Effector memory CD4-positive, alpha-beta T cell (primary cell): Measurements from ENCODE around the gene ARHGEF1.

Experiments used
- DNase-seq, 3 donors: peaks; one replicate each; pipeline ENCODE4 v3.0.0-alpha.2; 2020
- H3K27ac ChIP-seq: 2 replicates; pipeline ENCODE4 v1.7.0; 2013; ENCODE audit warnings: mild to moderate bottlenecking, low read length, moderate library complexity; ENCODE audit not compliant: insufficient read depth, poor library complexity, severe bottlenecking
- H3K27me3 ChIP-seq: replicated peaks from 2 replicates; pipeline ENCODE4 v1.7.0; 2013; ENCODE audit warnings: mild to moderate bottlenecking, low read length; ENCODE audit not compliant: insufficient read depth, control insufficient read depth, poor library complexity, severe bottlenecking
- H3K36me3 ChIP-seq: 2 replicates; pipeline ENCODE4 v1.7.0; 2013; ENCODE audit warnings: mild to moderate bottlenecking, low read length, moderate library complexity; ENCODE audit not compliant: control insufficient read depth, insufficient read depth
- H3K4me1 ChIP-seq: 2 replicates; pipeline ENCODE4 v1.7.0; 2013; ENCODE audit warnings: low read length, mild to moderate bottlenecking; ENCODE audit not compliant: control insufficient read depth, insufficient read depth, poor library complexity, severe bottlenecking
- H3K4me3 ChIP-seq: 2 replicates; pipeline ENCODE4 v1.7.0; 2013; ENCODE audit warnings: low read length, low read depth, mild to moderate bottlenecking; ENCODE audit not compliant: insufficient read depth, poor library complexity, severe bottlenecking
- H3K9me3 ChIP-seq: 2 replicates; pipeline ENCODE4 v1.7.0; 2013; ENCODE audit warnings: mild to moderate bottlenecking, low read length, moderate library complexity; ENCODE audit not compliant: control insufficient read depth

ARHGEF1 gene

DNA sequence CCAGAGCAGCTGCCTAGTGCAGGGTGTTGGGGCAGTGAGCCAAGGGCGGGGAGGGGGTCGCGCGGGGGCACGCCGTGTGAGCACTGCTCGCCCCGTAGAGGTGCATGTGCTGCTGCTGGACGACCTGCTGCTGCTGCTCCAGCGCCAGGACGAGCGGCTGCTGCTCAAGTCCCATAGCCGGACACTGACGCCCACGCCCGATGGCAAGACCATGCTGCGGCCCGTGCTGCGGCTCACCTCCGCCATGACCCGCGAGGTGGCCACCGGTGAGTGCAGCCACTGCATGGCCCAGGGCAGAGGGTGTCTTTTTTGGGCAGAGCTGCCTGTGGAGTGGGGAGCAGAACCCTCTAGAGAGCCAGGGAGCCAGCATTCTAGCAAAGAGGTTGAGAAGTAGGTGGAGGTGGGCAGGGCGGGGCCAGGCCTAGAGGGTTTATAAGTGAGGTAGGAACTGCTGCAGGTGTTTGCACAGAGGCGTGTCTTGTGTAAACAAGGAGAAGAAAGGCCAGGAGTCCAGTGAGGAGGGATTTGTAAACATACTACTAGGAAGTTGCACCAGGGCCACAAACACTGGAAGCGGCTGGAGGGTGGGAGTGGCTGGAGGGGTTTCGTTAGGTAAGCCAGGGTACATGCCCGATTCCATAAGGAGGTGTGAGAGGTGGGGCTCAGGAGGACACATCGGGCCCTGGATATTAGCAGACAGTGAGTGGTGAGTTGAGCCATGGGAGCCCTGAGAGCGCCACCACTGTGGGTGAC, 21.3 kb downstream of the ARHGEF1 start:
- H3K36me3 ChIP-seq, result peaks cover 75% of the 10 kb centered on the region
- H3K4me3 ChIP-seq, result no peak overlapping the region

DNA sequence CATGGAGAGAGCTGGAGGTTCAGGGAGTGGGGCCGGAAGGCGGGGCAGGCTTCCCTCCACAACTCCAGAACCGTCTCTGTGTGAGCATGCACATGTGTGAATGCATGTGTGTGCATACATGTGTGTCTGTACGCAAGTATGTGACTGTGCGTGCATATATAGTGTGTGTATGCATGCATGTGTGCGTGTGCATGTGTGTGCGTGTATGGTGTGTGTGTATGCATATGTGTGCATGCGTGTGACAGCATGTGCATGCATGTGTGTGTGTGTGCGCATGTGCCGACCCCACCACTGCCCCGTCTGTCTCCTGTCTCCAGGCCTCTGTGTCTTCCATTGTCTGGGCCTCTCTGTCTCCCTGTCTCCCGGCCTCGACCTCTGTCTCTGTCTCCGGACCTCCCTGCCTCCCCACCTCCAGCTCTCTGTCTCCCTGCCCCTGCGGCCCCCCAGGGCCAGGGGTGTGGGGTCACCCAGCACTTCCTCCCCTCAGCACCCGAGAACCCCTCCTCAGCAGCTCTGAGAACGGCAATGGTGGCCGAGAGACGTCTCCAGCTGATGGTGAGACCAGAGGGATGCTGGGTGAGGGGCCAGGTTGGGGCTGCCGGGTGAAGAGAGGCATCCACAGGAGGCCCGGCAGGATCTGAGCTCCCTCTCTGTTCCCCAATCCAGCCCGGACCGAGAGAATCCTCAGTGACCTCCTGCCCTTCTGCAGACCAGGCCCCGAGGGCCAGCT, 22.5 kb downstream of the ARHGEF1 start:
- DNase-seq, result no peak
- Histone ChIP-seq H3K4me1 (peaks cover 7% of the 10 kb centered on the region), H3K27ac (no peak overlapping the region), H3K9me3 (no peaks in the 10 kb centered on the region), H3K27me3 (no peaks in the 10 kb centered on the region), H3K4me3 (no peak overlapping the region), H3K36me3 (peaks cover 63% of the 10 kb centered on the region)

More for the DNA sequence above, 21.3 kb downstream of the ARHGEF1 start:
- no peaks in the 10 kb centered on the region for H3K27me3 ChIP-seq
- no peaks in the 10 kb centered on the region for H3K9me3 ChIP-seq
- DNase-seq, result no peak
- H3K27ac ChIP-seq, result no peak overlapping the region
- H3K4me1 ChIP-seq, result peaks cover 7% of the 10 kb centered on the region

DNA sequence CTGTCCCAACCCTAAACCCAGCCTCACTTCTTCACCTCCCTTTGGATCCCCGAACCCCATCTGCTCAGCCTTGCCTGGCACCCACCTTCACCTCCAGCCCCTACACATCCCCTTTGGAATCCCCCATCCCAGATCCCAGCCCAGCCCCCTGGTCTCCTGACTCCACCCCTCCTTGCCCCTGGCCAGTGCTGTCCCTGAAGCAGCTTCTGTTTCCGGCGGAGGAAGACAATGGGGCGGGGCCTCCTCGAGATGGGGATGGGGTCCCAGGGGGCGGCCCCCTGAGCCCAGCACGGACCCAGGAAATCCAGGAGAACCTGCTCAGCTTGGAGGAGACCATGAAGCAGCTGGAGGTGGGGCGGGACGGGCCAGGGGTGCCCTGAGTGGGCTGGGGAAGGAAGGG, 23.3 kb downstream of the ARHGEF1 start:
- no peak overlapping the region for H3K4me3 ChIP-seq
- no peaks in the 10 kb centered on the region for H3K9me3 ChIP-seq
- H3K36me3 ChIP-seq, result peaks cover 61% of the 10 kb centered on the region
- H3K4me1 ChIP-seq, result peaks cover 7% of the 10 kb centered on the region
- H3K27me3 ChIP-seq, result no peaks in the 10 kb centered on the region
- no peak for DNase-seq
- H3K27ac ChIP-seq, result no peak overlapping the region

DNA sequence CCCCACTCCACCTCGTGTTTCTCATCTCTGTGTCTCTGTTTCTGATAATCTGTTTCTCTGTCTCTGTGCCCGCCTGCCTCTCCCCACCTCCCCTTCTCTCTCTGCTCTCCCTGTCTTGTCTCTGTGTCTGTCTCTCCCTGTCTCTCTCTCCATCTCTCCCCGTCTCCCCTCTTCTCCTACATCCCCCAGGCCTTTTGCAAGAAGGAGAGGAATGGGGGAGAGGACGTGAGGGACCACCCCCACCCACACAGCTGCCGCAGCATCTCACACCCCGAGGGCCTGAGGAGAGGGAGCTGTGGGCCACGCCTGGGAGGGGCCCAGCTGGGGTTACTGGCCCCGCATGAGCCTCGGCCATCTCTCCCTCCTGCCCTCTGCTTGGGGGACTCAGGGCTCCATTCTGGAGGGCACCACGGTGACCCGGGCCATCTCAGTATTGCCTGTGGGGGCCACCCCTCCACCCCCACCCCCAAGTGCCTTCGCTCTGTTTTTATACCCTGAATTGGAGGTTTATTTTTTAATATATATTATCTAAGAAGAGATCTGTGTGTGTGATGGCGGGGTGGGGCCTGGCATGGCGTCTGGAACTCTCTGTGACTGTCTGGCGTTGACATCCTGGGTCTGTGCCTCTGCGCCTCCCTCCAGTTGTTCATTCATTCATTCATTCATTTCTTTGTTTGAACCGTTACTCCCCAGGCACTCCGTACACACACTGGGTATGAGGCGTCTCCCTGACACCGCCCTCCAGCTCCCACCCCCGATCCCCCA, 24.1 kb downstream of the ARHGEF1 start:
- Histone ChIP-seq H3K4me3 (no peak overlapping the region), H3K9me3 (no peaks in the 10 kb centered on the region), H3K36me3 (peaks cover 53% of the 10 kb centered on the region), H3K27me3 (no peaks in the 10 kb centered on the region), H3K27ac (no peak overlapping the region), H3K4me1 (peaks cover 14% of the 10 kb centered on the region)
- no peak for DNase-seq

DNA sequence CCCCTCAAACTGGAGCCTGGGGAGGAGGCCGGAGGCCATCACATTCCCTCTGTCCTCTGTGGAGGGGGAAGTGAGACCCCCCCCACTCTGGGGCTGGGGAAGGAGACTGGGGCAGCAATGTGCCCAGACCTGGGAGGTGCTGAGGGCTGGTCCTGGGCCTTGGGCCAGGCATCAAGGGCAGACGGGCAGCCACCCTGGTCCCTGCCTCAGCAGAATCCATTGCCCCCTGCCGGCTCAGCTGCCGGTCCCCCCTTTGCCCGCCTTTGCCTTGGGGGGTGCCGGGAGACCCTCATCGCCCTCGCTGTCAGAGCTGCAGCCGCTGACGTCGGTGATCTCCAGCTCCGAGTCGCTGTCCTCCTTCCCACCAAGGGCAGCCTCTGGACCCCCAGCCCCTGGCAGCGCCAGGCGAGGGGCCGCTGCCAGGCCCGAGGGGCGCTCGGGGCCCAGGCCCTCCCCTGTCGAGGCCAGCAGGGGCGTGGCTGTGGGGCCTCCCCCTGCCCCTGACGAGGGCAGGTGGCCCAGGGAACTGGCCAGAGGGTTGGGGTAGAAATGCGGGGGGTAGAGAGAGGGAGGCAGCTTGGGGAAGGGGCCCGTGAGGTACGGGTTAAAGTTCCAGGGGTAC, 25.1 kb downstream of the ARHGEF1 start:
- Histone ChIP-seq H3K36me3 (peaks cover 43% of the 10 kb centered on the region), H3K27ac (no peak overlapping the region), H3K4me3 (no peak overlapping the region), H3K4me1 (peaks cover 23% of the 10 kb centered on the region), H3K9me3 (no peaks in the 10 kb centered on the region), H3K27me3 (no peaks in the 10 kb centered on the region)
- no peak for DNase-seq

DNA sequence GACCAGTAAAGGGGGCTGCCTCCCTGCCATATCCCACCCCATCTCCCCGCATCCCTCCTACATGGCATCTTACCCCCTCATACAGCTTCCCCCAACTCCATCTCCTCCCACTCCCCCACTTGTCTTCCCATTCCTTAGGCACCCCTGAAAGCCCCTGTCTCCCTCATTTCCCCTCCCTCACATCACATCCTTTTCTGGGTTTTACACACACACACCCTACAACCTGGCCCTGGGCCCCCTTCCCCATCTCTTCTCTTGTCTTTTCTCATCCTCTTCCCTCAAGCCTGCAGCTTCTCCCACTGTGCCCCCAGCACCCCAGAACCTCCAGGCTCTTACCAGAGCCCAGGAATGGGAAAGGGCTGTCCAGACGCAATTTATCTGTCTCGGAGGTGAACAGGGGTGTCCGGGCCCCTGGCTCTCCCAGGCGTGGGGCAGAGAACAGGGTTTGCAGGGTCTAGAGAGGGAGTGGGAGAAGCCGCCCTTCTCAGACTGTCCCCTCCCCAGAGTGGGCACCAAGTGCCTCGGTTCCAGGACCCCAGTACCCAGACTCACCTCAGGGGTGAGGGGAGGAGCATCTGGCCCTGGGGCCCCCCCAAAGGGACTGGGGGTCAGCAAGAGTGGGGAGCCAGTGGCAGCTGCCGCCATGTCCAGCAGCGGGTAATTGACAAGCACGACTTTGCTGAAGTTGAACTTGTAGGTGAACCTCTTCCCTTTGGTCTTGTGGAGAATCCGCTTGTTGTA, 25.9 kb downstream of the ARHGEF1 start:
- Histone ChIP-seq H3K4me3 (no peak overlapping the region), H3K9me3 (no peaks in the 10 kb centered on the region), H3K27me3 (peaks cover 7% of the 10 kb centered on the region), H3K27ac (no peak overlapping the region), H3K36me3 (peaks cover 35% of the 10 kb centered on the region), H3K4me1 (peaks cover 31% of the 10 kb centered on the region)
- no peak for DNase-seq

DNA sequence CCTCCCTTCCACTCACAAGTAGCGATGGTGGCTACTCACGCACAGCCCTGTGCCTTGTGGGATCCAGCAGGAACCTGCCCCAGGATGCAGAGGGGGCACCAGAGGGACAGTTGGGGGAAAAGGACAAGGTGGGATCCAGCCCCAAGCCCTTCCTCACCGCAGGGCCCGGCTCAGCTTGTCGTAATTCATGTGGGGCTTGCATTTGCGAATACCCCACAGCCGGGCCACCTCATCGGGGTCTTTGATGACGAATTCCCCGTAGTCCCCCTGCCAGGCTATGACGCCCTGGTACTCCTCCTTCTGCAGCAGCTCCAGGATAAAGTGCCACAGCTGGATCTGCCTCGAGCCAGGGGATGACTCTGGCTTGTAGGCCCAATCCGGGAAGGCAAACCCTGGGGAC, 26.7 kb downstream of the ARHGEF1 start:
- Histone ChIP-seq H3K4me3 (no peak overlapping the region), H3K27me3 (peaks cover 10% of the 10 kb centered on the region), H3K27ac (no peak overlapping the region), H3K9me3 (no peaks in the 10 kb centered on the region), H3K4me1 (peaks cover 30% of the 10 kb centered on the region), H3K36me3 (peaks cover 27% of the 10 kb centered on the region)
- no peak for DNase-seq

DNA sequence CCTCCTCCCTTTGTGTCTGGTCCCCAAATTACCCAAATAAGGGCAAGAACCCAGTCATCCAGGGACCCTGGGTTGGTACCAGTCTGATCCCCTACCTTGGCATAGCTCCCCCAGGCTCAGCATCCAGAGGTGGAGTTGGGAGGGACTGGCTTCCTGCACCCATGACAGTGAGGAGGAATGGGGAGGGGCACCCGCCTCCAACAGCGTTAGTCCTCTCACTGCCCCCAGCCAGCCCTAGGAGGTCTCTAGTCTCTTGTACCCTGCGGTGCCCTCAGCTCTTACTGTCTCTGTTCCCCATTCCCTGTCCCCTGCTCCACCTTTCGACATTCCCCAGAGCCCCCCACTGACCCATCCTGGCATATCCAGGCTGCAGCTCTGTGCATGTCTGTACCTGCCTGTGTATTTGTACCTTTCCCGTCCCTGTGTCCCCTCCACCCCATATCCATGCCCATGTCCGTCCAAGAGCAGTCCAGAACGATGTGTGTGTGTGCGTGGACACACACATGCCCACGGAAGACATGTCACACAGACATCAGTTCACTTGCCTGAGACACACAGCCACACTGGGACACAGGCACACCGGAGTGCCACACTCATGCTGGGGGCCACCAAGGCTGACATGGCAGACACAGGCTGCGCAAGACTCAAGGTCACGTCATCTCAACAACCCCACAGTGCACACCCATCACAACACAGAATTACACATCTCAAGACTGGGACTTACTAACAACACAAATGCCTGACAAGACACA, 27.4 kb downstream of the ARHGEF1 start:
- DNase-seq, result no peak
- H3K36me3 ChIP-seq, result peaks cover 20% of the 10 kb centered on the region
- peaks cover 14% of the 10 kb centered on the region for H3K27me3 ChIP-seq
- H3K27ac ChIP-seq, result no peak overlapping the region
- H3K4me3 ChIP-seq, result no peak overlapping the region
- peaks cover 36% of the 10 kb centered on the region for H3K4me1 ChIP-seq
- H3K9me3 ChIP-seq, result no peaks in the 10 kb centered on the region
